ENCODE results near the gene HTT.
"Not testable (repeated sequence)": the region's sequence is repeated elsewhere in the genome, so short reads cannot be mapped to it uniquely, and the experiment has no call there.

The HTT gene

DNA sequence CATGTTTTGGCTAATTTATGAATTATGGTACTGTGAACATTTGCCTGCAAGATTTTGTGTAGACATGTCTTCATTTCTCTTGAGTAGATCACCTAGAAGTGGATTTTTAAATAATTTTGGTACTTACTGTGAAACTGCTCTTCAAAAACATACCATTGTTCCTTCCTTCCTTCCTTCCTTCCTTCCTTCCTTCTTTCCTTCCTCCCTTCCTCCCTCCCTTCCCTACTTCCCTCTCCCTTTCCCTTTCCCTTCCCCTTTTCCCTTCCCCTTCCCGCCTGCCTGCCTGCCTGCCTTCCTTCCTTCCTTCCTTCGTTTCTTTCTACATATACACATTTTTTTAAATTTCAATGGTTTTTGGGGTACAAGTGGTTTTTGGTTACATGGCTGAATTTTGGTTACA, 63.4 kb downstream of the HTT start:
- H3K9me3 ChIP-seq: no peaks in the 10 kb centered on the region

DNA sequence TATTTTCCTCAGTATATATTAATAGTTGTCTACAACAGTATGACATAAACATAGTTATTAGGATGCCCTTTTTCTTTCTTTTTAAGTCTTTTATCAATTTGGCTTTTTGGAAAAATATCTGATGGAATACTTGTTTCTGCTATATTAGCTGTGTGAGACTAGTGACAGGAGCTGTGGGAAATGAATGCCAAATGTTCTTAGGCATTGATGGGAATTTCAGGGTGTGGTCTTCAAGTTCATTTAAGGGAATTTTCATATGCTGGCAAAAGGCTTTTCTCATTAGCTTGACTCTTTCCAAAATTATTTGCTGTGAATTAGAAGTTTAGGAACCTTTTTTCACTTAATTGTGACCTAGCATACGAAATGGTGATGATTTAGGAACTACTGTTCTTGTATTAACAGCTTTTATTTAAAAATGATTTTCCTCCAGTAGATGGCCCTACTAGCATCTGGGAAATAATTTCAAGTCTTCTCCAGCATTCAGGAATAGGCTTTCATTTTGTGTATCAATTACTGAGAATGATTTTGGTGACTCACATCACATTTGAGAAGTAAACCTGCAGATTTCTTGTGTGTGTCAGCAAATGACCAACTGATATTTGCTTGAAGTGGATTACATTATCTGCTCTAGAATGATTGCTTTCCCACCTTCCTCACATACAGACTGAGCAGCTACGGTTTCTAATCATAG, 70.9 kb downstream of the HTT start:
- peaks cover 34% of the 10 kb centered on the region for H3K36me3 ChIP-seq
- no peak for DNase-seq
- TF ChIP-seq, protein P1, sequence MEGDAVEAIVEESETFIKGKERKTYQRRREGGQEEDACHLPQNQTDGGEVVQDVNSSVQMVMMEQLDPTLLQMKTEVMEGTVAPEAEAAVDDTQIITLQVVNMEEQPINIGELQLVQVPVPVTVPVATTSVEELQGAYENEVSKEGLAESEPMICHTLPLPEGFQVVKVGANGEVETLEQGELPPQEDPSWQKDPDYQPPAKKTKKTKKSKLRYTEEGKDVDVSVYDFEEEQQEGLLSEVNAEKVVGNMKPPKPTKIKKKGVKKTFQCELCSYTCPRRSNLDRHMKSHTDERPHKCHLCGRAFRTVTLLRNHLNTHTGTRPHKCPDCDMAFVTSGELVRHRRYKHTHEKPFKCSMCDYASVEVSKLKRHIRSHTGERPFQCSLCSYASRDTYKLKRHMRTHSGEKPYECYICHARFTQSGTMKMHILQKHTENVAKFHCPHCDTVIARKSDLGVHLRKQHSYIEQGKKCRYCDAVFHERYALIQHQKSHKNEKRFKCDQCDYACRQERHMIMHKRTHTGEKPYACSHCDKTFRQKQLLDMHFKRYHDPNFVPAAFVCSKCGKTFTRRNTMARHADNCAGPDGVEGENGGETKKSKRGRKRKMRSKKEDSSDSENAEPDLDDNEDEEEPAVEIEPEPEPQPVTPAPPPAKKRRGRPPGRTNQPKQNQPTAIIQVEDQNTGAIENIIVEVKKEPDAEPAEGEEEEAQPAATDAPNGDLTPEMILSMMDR (IDR thresholded peaks at IDR 0.05; ENCODE audit: low read depth, low read length): peak; percentile 34
- no peaks in the 10 kb centered on the region for H3K9me3 ChIP-seq
- no peaks in the 10 kb centered on the region for H3K4me1 ChIP-seq
- H3K27me3 ChIP-seq: no peaks in the 10 kb centered on the region
- no peak overlapping the region for H3K4me3 ChIP-seq (ENCODE audit: low read depth, low read length)

More for the DNA sequence above, 63.4 kb downstream of the HTT start:
- TF ChIP-seq, protein P1 (IDR thresholded peaks at IDR 0.05; ENCODE audit: low read depth, low read length): no peak
- Histone ChIP-seq H3K4me1 (no peaks in the 10 kb centered on the region), H3K4me3 (ENCODE audit: low read depth, low read length) (no peak overlapping the region), H3K27me3 (no peaks in the 10 kb centered on the region), H3K36me3 (peaks cover 35% of the 10 kb centered on the region)
- no peak for DNase-seq

DNA sequence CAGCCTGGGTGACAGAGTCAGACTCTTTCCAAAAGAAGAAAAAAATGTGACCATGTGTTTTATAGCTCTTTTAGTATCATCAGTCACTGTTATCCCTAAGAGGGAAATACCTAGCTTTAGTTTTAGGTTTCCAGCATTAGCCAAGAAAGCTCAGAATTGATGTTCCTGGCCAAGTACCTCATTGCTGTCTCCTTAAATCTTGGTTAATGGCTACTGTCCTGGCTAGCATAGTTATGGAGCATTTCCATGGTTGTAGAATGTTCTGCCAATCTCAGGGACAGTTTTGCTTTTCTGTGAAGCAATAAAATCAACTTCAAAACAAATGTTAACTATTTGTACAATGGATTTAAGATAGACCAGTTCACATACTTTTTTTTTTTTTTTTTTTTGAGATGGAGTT, 74.4 kb downstream of the HTT start:
- no peaks in the 10 kb centered on the region for H3K9me3 ChIP-seq
- no peak overlapping the region for H3K4me3 ChIP-seq (ENCODE audit: low read depth, low read length)
- H3K4me1 ChIP-seq: no peaks in the 10 kb centered on the region
- peaks cover 39% of the 10 kb centered on the region for H3K36me3 ChIP-seq
- no peaks in the 10 kb centered on the region for H3K27me3 ChIP-seq
- TF ChIP-seq, protein P1 (IDR thresholded peaks at IDR 0.05; ENCODE audit: low read depth, low read length): no peak
- DNase-seq: no peak

DNA sequence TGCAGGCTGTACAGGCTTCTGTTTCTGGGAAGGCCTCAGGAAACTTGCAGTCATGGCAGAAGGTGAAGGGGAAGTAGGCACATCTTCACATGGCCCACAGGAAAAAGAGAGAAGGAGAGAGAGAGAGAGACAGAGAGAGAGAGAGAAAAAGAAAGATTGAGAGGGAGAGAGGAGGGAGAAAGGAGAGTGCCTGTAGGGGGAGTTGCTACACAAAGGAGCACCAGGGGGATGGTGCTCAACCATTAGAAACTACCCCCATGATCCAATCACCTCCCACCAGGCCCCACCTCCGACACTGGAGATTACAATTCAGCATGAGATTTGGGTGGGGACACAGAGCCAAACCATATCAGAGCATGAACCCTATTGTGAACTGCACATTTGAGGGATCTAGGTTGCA, 76.8 kb downstream of the HTT start:
- not testable (repeated sequence) for H3K4me3 ChIP-seq (ENCODE audit: low read depth, low read length); H3K27me3 ChIP-seq; H3K4me1 ChIP-seq; DNase-seq; H3K9me3 ChIP-seq
- TF ChIP-seq, protein P1 (IDR thresholded peaks at IDR 0.05; ENCODE audit: low read depth, low read length): peak; percentile 20; the same call in 1 of the 2 replicates
- H3K36me3 ChIP-seq: peaks cover 45% of the 10 kb centered on the region

DNA sequence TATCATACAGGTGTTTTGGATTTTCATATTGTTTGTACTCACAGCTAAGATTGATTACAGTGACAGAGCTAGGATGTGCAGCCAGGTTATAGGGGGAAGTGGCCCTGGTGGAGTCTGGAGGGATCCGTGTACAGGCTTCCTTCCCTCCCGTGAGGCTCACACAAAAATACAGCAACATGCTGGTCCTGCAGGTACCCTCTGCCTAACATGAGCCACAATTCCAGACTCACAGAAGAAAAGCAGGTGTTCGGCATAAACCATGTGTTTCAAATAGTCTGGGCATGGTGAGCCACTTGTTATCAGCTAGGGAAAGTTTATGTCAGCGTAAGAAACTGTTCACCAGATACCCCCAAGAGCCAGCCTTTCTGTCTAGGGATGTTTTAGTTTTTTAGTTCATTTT, 82.9 kb downstream of the HTT start:
- no peaks in the 10 kb centered on the region; the same call in 1 of the 2 replicates for H3K9me3 ChIP-seq
- H3K4me3 ChIP-seq (ENCODE audit: low read depth, low read length): no peak overlapping the region
- TF ChIP-seq, protein P1 (IDR thresholded peaks at IDR 0.05; ENCODE audit: low read depth, low read length): no peak
- H3K27me3 ChIP-seq: no peaks in the 10 kb centered on the region
- H3K36me3 ChIP-seq: peaks cover 26% of the 10 kb centered on the region
- no peaks in the 10 kb centered on the region for H3K4me1 ChIP-seq
- no peak for DNase-seq

DNA sequence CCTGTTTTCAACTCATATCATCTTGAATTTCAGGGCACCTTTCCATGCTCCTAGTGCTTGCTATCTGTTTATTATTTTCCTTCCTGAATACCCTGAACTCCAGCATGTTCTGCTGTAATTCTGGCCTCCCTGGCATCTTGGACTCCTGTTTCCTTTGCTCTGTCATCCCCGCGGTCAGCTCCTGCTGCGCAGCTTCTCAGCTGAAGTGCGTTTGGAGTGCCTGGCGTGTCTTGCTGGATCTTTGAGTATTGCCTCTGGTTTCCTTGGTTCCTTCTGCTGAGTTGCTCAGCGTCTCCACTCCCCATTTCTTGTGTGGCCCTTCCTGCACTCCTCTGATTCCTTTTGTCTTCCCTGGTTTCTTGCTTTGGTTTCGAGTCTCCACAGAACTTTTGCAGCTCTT, 84.4 kb downstream of the HTT start:
- peaks cover 22% of the 10 kb centered on the region for H3K36me3 ChIP-seq
- H3K9me3 ChIP-seq: no peaks in the 10 kb centered on the region; the same call in 1 of the 2 replicates
- no peak overlapping the region for H3K4me3 ChIP-seq (ENCODE audit: low read depth, low read length)
- DNase-seq: no peak
- H3K27me3 ChIP-seq: no peaks in the 10 kb centered on the region
- TF ChIP-seq, protein P1 (IDR thresholded peaks at IDR 0.05; ENCODE audit: low read depth, low read length): no peak
- no peaks in the 10 kb centered on the region for H3K4me1 ChIP-seq
